Caco-2 (cell line): ENCODE results near the gene RAB6B. TPM values are rescaled to one million over a fixed set of nuclear protein-coding genes. Genes with fewer than 3 reads are reported as not detected.

Experiments used
- BruUV-seq: library from RNA; stranded (reverse); fragments of 400-500 nt; replicated peaks from 2 replicates; lab custom pipeline; 2021; lab: Mats Ljungman, UMichigan
- CTCF ChIA-PET: fragments of 300-600 bp; sonication (Branson Sonifier 250); formaldehyde crosslinking; loops from one replicate; lab custom pipeline; 2022; ENCODE audit warnings: antibody characterized with exemption; lab: Charles Lee
- POLR2A ChIA-PET: fragments of 300-600 bp; sonication (Branson Sonifier 250); formaldehyde crosslinking; loops from one replicate; lab custom pipeline; 2022; ENCODE audit warnings: antibody characterized with exemption; lab: Charles Lee
- DNase-seq, 2 experiments: peaks; one replicate each; pipeline versions ENCODE4 v3.0.0 to v3.0.0-alpha.2; 2020 to 2022
- H3K27me3 ChIP-seq: replicated peaks from 2 replicates; pipeline ENCODE4 v1.6.0; 2011; ENCODE audit warnings: low read length; ENCODE audit not compliant: control insufficient read depth, insufficient read depth
- H3K36me3 ChIP-seq: 2 replicates; pipeline ENCODE4 v1.5.1; 2011; ENCODE audit warnings: low read length; ENCODE audit not compliant: control insufficient read depth, insufficient read depth
- H3K4me1 ChIP-seq: fragments of 250-450 bp; sonication (Bioruptor Pico); 2 replicates; pipeline ENCODE4 v1.5.1; 2020; ENCODE audit warnings: mild to moderate bottlenecking
- H3K4me3 ChIP-seq: 2 replicates; pipeline ENCODE4 v1.5.1; 2011; ENCODE audit warnings: low read depth, mild to moderate bottlenecking, control low read depth, low read length
- H3K9me3 ChIP-seq: fragments of 250-450 bp; sonication (Bioruptor Pico); 2 replicates; pipeline ENCODE4 v1.5.1; 2020; ENCODE audit warnings: mild to moderate bottlenecking, moderate library complexity
- H3K27ac Mint-ChIP-seq: one replicate; pipeline ENCODE4 v1.8.0; 2022; ENCODE audit warnings: mixed read lengths; ENCODE audit not compliant: unreplicated experiment
- H3K27me3 Mint-ChIP-seq: one replicate; pipeline ENCODE4 v1.8.0; 2022; ENCODE audit warnings: mixed read lengths; ENCODE audit not compliant: insufficient read depth, unreplicated experiment
- H3K36me3 Mint-ChIP-seq: one replicate; pipeline ENCODE4 v1.8.0; 2022; ENCODE audit warnings: mild to moderate bottlenecking, mixed read lengths; ENCODE audit not compliant: insufficient read depth, unreplicated experiment
- H3K4me1 Mint-ChIP-seq: one replicate; pipeline ENCODE4 v1.8.0; 2022; ENCODE audit warnings: low read depth, mixed read lengths; ENCODE audit not compliant: unreplicated experiment
- H3K4me3 Mint-ChIP-seq: one replicate; pipeline ENCODE4 v1.8.0; 2022; ENCODE audit warnings: mild to moderate bottlenecking, moderate library complexity, mixed read lengths; ENCODE audit not compliant: unreplicated experiment
- H3K9me3 Mint-ChIP-seq: one replicate; pipeline ENCODE4 v1.8.0; 2022; ENCODE audit warnings: mixed read lengths; ENCODE audit not compliant: unreplicated experiment
- CTCF ChIP-seq, 2 experiments: fragments of 200-600 bp in 1 of 2; IDR thresholded peaks; 1 replicate in 1 of 2; 2 replicates in 1 of 2; pipeline versions ENCODE4 v1.5.1 to v1.8.0; 2011 to 2022; ENCODE audit warnings: antibody characterized with exemption in 1 of 2, control low read depth in 1 of 2, inconsistent platforms in 1 of 2, low read depth in 1 of 2, low read length in 1 of 2, mild to moderate bottlenecking in 1 of 2, moderate library complexity in 1 of 2; ENCODE audit not compliant: insufficient read depth in 1 of 2, severe bottlenecking in 1 of 2, unreplicated experiment in 1 of 2
- intact Hi-C: fragments of 100-400 bp; cut with micrococcal nuclease; formaldehyde crosslinking; loops from one replicate; pipeline ENCODE4 v1.10.0; 2022; ENCODE audit not compliant: unreplicated experiment
- total RNA-seq: library from RNA; stranded (reverse); gene quantifications from 2 replicates; pipeline ENCODE4 v1.2.3, GENCODE V29; 2022

RAB6B gene
- total RNA-seq, 1 experiment from 2014 or later, result 3.2 TPM

DNA sequence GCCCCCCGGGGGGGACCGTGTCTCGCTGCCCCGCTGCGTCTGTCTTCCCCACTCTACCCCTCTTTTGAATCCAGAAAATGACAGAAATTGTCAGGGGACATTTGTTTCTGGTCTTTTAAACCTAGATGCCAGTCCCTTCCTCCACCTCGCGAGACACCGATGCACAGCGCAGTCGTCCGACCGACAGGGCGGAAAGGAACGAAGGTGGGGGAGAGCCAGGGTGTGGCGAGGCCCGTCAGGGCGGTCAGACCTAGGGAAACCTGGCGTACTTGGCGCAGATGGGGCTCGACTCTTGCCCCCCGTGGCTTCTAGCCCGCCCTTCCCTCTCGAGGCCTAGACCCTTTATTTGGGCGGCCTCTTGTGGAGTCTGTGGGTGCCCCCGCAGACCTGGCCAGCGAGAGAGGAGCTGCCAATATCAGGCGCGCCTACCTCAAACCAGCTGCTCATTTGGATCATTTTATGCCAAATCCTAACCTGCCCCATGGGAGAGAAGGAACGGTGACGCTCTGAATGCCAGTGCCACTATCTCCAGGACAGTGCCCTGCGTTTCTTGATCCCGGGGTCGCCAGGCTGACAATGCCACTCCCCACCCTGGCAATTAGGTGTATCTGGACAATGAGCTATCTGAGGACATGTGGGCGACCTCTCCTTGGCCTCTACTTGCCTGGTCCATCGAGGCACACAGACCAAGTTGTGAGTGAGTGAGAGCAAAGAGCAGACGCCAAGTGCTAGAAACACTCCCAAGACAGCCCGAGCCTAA is 500 bp upstream of the RAB6B start:
- TF ChIP-seq CTCF (IDR thresholded peaks at IDR 0.05; ENCODE audit: insufficient read depth in 1 of 2, low read depth in 1 of 2, low read length in 1 of 2, severe bottlenecking in 1 of 2, unreplicated experiment in 1 of 2), result no peak
- Mint-ChIP-seq H3K36me3 (no peaks in the 10 kb centered on the region), H3K4me3 (peak overlapping the region; percentile 89), H3K27me3 (peaks cover 15% of the 10 kb centered on the region), H3K4me1 (no peaks in the 10 kb centered on the region), H3K27ac (no peak overlapping the region), H3K9me3 (no peaks in the 10 kb centered on the region)
- BruUV-seq, result no TSS peak
- Histone ChIP-seq H3K9me3 (no peaks in the 10 kb centered on the region), H3K36me3 (no peaks in the 10 kb centered on the region; the same call in 1 of the 2 replicates), H3K4me1 (0 out of 2 replicates have a peak, but pooled peaks cover 3% of the 10 kb centered on the region), H3K4me3 (peak overlapping the region; percentile 61), H3K27me3 (peaks cover 5% of the 10 kb centered on the region)
- intact Hi-C loops, result loop anchor here (5.0 kb wide), 1 partner anchor 69 kb away; no protein-coding TSS in a partner anchor
- ChIA-PET CTCF (no interaction called here), POLR2A (no interaction called here)
- no peak for DNase-seq

DNA sequence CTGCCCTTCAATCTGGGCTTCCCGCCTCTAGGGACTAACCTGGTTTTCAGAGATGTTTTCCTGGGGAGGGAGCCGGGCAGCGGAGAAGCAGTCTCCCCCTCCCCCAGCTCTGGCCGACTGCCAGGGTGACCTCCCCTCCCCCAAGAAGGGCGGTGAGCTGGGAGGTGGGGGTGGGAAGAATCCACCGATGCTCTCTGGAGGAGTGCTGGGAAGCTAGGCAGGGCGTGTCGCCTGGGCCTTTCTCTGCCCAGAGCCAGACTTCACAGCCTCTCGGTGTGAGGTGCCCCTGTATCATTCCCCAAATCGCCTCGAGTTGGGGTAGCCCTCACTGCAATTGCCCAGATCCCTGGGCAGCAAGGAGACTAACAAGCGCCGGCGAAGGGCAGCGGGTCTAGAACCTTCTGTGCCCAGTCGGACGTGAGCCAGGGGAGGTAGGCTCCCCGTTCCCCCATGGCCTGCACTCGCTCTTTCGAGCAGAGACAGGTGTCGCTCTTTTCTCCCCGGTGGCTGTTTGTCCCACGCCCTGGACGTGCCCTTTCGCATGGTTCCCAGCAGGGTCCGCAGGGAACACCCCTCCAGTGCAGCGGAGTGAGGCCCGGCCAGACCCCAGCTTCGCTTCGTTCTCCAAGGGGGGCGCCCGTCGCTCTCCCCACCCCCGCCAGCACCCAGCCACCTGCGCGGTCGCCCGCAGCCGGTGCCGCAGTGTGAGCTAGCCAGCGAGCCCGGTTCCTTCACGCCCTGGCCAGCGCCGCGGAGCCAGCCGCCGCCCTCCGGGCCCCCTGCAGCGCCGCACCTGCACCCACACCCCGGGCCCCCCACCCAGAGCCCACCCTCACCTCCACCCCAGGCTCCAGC is 1.1 kb downstream of the RAB6B start:
- CTCF ChIA-PET, result no interaction called here
- peak overlapping the region; percentile 89 for H3K4me3 Mint-ChIP-seq
- no peak for TF ChIP-seq CTCF (IDR thresholded peaks at IDR 0.05; ENCODE audit: insufficient read depth in 1 of 2, low read depth in 1 of 2, low read length in 1 of 2, severe bottlenecking in 1 of 2, unreplicated experiment in 1 of 2)
- peaks cover 5% of the 10 kb centered on the region for H3K27me3 ChIP-seq
- H3K27me3 Mint-ChIP-seq, result peaks cover 14% of the 10 kb centered on the region
- intact Hi-C loops, result loop anchor here (5.0 kb wide), 1 partner anchor 67 kb away; no protein-coding TSS in a partner anchor
- no TSS peak for BruUV-seq
- POLR2A ChIA-PET, result no interaction called here
- 0 out of 2 replicates have a peak, but pooled peaks cover 3% of the 10 kb centered on the region for H3K4me1 ChIP-seq
- H3K4me1 Mint-ChIP-seq, result no peaks in the 10 kb centered on the region
- no peaks in the 10 kb centered on the region for H3K9me3 Mint-ChIP-seq
- peak overlapping the region; percentile 61 for H3K4me3 ChIP-seq
- H3K36me3 ChIP-seq, result no peaks in the 10 kb centered on the region; the same call in 1 of the 2 replicates
- no peaks in the 10 kb centered on the region for H3K36me3 Mint-ChIP-seq
- H3K27ac Mint-ChIP-seq, result no peak overlapping the region
- no peaks in the 10 kb centered on the region for H3K9me3 ChIP-seq
- DNase-seq, result no peak

- Mint-ChIP-seq H3K4me1 (no peaks in the 10 kb centered on the region), H3K9me3 (no peaks in the 10 kb centered on the region), H3K4me3 (no peak overlapping the region), H3K27me3 (peaks cover 12% of the 10 kb centered on the region), H3K36me3 (no peaks in the 10 kb centered on the region), H3K27ac (no peak overlapping the region)
- no TSS peak for BruUV-seq
- H3K36me3 ChIP-seq, result no peaks in the 10 kb centered on the region; the same call in 1 of the 2 replicates
- POLR2A ChIA-PET, result no interaction called here
- 0 out of 2 replicates have a peak, but pooled peaks cover 3% of the 10 kb centered on the region for H3K4me1 ChIP-seq
- H3K27me3 ChIP-seq, result peaks cover 5% of the 10 kb centered on the region
- intact Hi-C loops, result no loop called here
- H3K4me3 ChIP-seq, result no peak overlapping the region
- DNase-seq, result no peak
- no peaks in the 10 kb centered on the region for H3K9me3 ChIP-seq
- no peak for TF ChIP-seq CTCF (IDR thresholded peaks at IDR 0.05; ENCODE audit: insufficient read depth in 1 of 2, low read depth in 1 of 2, low read length in 1 of 2, severe bottlenecking in 1 of 2, unreplicated experiment in 1 of 2)
- CTCF ChIA-PET, result no interaction called here
Observed at GRCh38 chr3:133893683-133894352, 1.9 kb downstream of the RAB6B start.
